B cell (primary cell): ENCODE measurements around the gene TMEM115. TPM values are rescaled to one million over a fixed set of nuclear protein-coding genes. Genes with fewer than 3 reads are reported as not detected.

Source experiments
- ATAC-seq: fragments of 200-7000 bp; cut with Tn5 transposase; one replicate; pipeline ENCODE4 v1.10.0; 2021; ENCODE audit warnings: low read depth, mild to moderate bottlenecking, moderate number of reproducible peaks, moderate library complexity
- CTCF ChIA-PET: fragments of 350-600 bp; sonication (Branson Sonifier 250); formaldehyde crosslinking; loops from one replicate; lab custom pipeline; 2021; ENCODE audit warnings: antibody characterized with exemption, inconsistent platforms; lab: Charles Lee
- POLR2A ChIA-PET: fragments of 350-600 bp; sonication (Branson Sonifier 250); formaldehyde crosslinking; loops from one replicate; lab custom pipeline; 2021; ENCODE audit warnings: antibody characterized with exemption; lab: Charles Lee
- DNase-seq: peaks from one replicate; pipeline ENCODE4 v3.0.0; 2013
- H2AFZ ChIP-seq: 2 replicates; pipeline ENCODE4 v1.6.1; 2012; ENCODE audit warnings: mild to moderate bottlenecking, low read depth, low read length; ENCODE audit not compliant: insufficient read depth, poor library complexity, severe bottlenecking
- H3K27ac ChIP-seq, 2 donors: 1 replicate in 1 of 2; 2 replicates in 1 of 2; pipeline ENCODE4 v1.5.1; 2012 to 2013; ENCODE audit warnings: low read length in 2 of 2, mild to moderate bottlenecking in 2 of 2, moderate library complexity in 1 of 2
- H3K27me3 ChIP-seq, 4 experiments: fragments of 200-600 bp in 1 of 4; sonication (generic) in 1 of 4; replicated peaks in 1 of 4; 1 replicate in 2 of 4; 2 replicates in 2 of 4; pipeline versions ENCODE4 v1.6.1 to v1.7.0; 2013 to 2016; ENCODE audit warnings: low read length in 3 of 4, mild to moderate bottlenecking in 2 of 4, mixed read lengths in 1 of 4, moderate library complexity in 1 of 4; ENCODE audit not compliant: insufficient read depth in 4 of 4, control insufficient read depth in 3 of 4; ENCODE audit errors: control extremely low read depth in 1 of 4
- H3K36me3 ChIP-seq, 2 experiments: replicated peaks in 1 of 2; 1 replicate in 1 of 2; 2 replicates in 1 of 2; pipeline versions ENCODE4 v1.6.1 to v1.7.1; 2013; ENCODE audit warnings: low read length in 1 of 2; ENCODE audit not compliant: insufficient read depth in 2 of 2, control insufficient read depth in 1 of 2; ENCODE audit errors: control extremely low read depth in 1 of 2, extremely low read depth in 1 of 2
- H3K4me1 ChIP-seq, 2 donors: fragments of 200-600 bp in 1 of 2; sonication (generic) in 1 of 2; 1 replicate in 1 of 2; 2 replicates in 1 of 2; pipeline versions ENCODE4 v1.5.1 to v1.6.1; 2013 to 2017; ENCODE audit warnings: low read length in 2 of 2; ENCODE audit not compliant: control insufficient read depth in 2 of 2, insufficient read depth in 2 of 2
- H3K4me2 ChIP-seq: replicated peaks from 2 replicates; pipeline ENCODE3; 2012; ENCODE audit warnings: mild to moderate bottlenecking, low read depth, low read length; ENCODE audit not compliant: poor library complexity, severe bottlenecking
- H3K4me3 ChIP-seq, 5 experiments: fragments of 200-600 bp in 1 of 5; sonication (generic) in 1 of 5; 1 replicate in 3 of 5; 2 replicates in 2 of 5; pipeline versions ENCODE4 v1.5.1 to v1.7.0; 2011 to 2016; ENCODE audit warnings: low read length in 4 of 5, mild to moderate bottlenecking in 4 of 5, low read depth in 2 of 5, control low read depth in 1 of 5, moderate library complexity in 1 of 5; ENCODE audit not compliant: insufficient read depth in 1 of 5; ENCODE audit errors: control extremely low read depth in 1 of 5, extremely low read depth in 1 of 5
- H3K79me2 ChIP-seq: fragments of 200-600 bp; sonication (generic); one replicate; pipeline ENCODE4 v1.6.0; 2016; ENCODE audit warnings: low read length; ENCODE audit not compliant: control insufficient read depth, insufficient read depth
- H3K9ac ChIP-seq: fragments of 200-600 bp; sonication (generic); 2 replicates; pipeline ENCODE4 v1.6.1; 2017; ENCODE audit warnings: mild to moderate bottlenecking, low read length, moderate library complexity
- H3K9me3 ChIP-seq, 3 donors: one replicate each; pipeline versions ENCODE4 v1.6.1 to v1.7.1; 2013; ENCODE audit warnings: low read length in 2 of 3; ENCODE audit not compliant: control insufficient read depth in 2 of 3, insufficient read depth in 1 of 3; ENCODE audit errors: control extremely low read depth in 1 of 3
- H4K20me1 ChIP-seq: 2 replicates; pipeline ENCODE4 v1.6.0; 2012; ENCODE audit warnings: mild to moderate bottlenecking, low read length; ENCODE audit not compliant: insufficient read depth, control insufficient read depth, poor library complexity, severe bottlenecking
- H3K27ac Mint-ChIP-seq: one replicate; pipeline ENCODE4 v1.8.0; 2021; ENCODE audit warnings: mixed read lengths
- H3K27me3 Mint-ChIP-seq: one replicate; pipeline ENCODE4 v1.8.0; 2021; ENCODE audit warnings: mixed read lengths
- H3K4me1 Mint-ChIP-seq: one replicate; pipeline ENCODE4 v1.8.0; 2021; ENCODE audit warnings: mixed read lengths
- H3K4me3 Mint-ChIP-seq: one replicate; pipeline ENCODE4 v1.8.0; 2021; ENCODE audit warnings: mixed read lengths
- H3K9me3 Mint-ChIP-seq: one replicate; pipeline ENCODE4 v1.8.0; 2022; ENCODE audit warnings: mixed read lengths; ENCODE audit not compliant: insufficient read depth
- CTCF ChIP-seq: fragments of 200-600 bp; IDR thresholded peaks from one replicate; pipeline ENCODE4 v1.8.0; 2022; ENCODE audit warnings: antibody characterized with exemption, mild to moderate bottlenecking
- EZH2 ChIP-seq: IDR thresholded peaks from 2 replicates; pipeline ENCODE4 v1.6.1; 2012; ENCODE audit warnings: borderline replicate concordance, low read depth, mild to moderate bottlenecking, moderate library complexity, low read length; ENCODE audit not compliant: insufficient read depth, poor library complexity, severe bottlenecking
- WGBS: methylation state at CpG from one replicate; pipeline ENCODE4 v1.1.5; 2013; ENCODE audit warnings: missing lambda C conversion rate; ENCODE audit not compliant: insufficient coverage; 5-methylcytosine and 5-hydroxymethylcytosine counted together
- intact Hi-C: fragments of 100-400 bp; cut with micrococcal nuclease; formaldehyde crosslinking; loops from one replicate; pipeline ENCODE4 v1.10.0; 2022
- polyA plus RNA-seq: library from polyadenylated mRNA; depleted of rRNA; stranded (reverse); fragments of >200 nt; gene quantifications from 2 replicates; pipeline ENCODE4 v1.2.3, GENCODE V29; 2012
- total RNA-seq, 2 donors: library from RNA; stranded (reverse); fragments of 120-200 nt in 1 of 2; gene quantifications; 1 replicate in 1 of 2; 2 replicates in 1 of 2; pipeline versions ENCODE4 v1.2.3 to v1.2.4, GENCODE V29; 2013 to 2022

TMEM115 gene
- total and polyA plus RNA-seq, 2 donors (not counting 1 experiment from before 2014, with no cell fraction given) = 19.8 to 27.2 TPM

- intact Hi-C loops = loop anchor here (5.0 kb wide), 1 partner anchor 102 kb away; the partner anchor contains the start of gene GNAI2
- TF ChIP-seq CTCF (no peak), EZH2 (no peak)
- peaks cover 0 to 10% of the 10 kb centered on the region in 2 experiments for H3K36me3 ChIP-seq
- Mint-ChIP-seq H3K4me3 (peak overlapping the region; percentile 96), H3K27ac (peak overlapping the region; percentile 99), H3K9me3 (no peaks in the 10 kb centered on the region), H3K4me1 (peaks cover 51% of the 10 kb centered on the region), H3K27me3 (no peaks in the 10 kb centered on the region)
- H2AFZ ChIP-seq = peak overlapping the region; percentile 74
- CTCF ChIA-PET = interaction anchor here (2.0 to 3.9 kb wide), 2 partner anchors 10 to 11 kb away, joined by 4 to 37 read pairs; partner anchors contain the start of genes CYB561D2, NPRL2 and TUSC2
- H3K4me1 ChIP-seq = peaks cover 37 to 70% of the 10 kb centered on the region in 2 donors
- POLR2A ChIA-PET = interaction anchor here (0.7 to 6.1 kb wide), 9 partner anchors 9 to 1420 kb away, joined by 3 to 96 read pairs (median 7); partner anchors contain the start of genes ARIH2, CYB561D2, HYAL3 and IFRD2
- H3K27me3 ChIP-seq = no peaks in the 10 kb centered on the region
- DNase-seq (peak; percentile 64), ATAC-seq (no peak)
- H3K79me2 ChIP-seq = peaks cover 53% of the 10 kb centered on the region
- H3K9me3 ChIP-seq = no peaks in the 10 kb centered on the region
- peak overlapping the region; percentile 89 for H3K9ac ChIP-seq
- peak overlapping the region; percentile 51 to 86 (median 68) for H3K4me3 ChIP-seq
- H3K4me2 ChIP-seq = peak overlapping the region; percentile 90
- 3% methylated on average over 5 of the region's 5 CpGs for WGBS
- H3K27ac ChIP-seq = peak overlapping the region; percentile 97 to 98
- H4K20me1 ChIP-seq = peaks cover 19% of the 10 kb centered on the region
Measured at GRCh38 chr3:50338965-50339364, 20.4 kb downstream of the TMEM115 start.
